Stimulated activated naive CD8-positive, alpha-beta T cell treated with anti-CD3 and anti-CD28 coated beads, Interleukin-15, Interleukin-2, amounts not matched to agents 100 U/mL and 50 U/mL, for 24 hours (primary cell): ENCODE data around the gene KDM4C.
A peak's percentile ranks its signal among the peaks of the same experiment; 100 is the strongest.
"Not testable (repeated sequence)": the region's sequence is repeated elsewhere in the genome, so short reads cannot be mapped to it uniquely, and the experiment has no call there.

Source experiments
- ATAC-seq: fragments of 150-1000 bp; cut with Tn5 transposase; one replicate; pipeline ENCODE4 v1.10.0; 2021
- DNase-seq: peaks from one replicate; pipeline ENCODE4 v3.0.0; 2021

KDM4C gene

GRCh38 chr9:6936103-6936502 lies 178.3 kb downstream of the KDM4C start:
- ATAC-seq, result no peak
- no peak for DNase-seq

DNA sequence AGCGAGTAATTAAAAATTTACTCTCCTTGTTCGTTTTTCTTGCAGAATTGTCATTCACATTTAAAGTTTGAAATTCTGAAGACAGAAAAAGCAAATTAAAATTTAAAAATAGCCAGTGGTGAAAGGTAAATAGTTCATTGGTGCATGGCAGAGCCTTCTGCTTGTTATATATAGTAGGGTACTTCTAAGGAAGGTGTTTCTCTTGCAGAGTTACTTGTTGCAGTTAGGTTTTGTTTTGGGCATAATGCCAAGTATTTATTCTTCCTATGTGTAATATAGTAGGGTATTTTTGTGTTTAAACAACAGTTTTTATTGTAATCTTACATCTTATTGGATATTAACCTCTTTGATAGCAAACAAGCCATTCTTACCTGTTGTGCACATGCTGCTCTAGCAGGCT lies 179.4 kb downstream of the KDM4C start:
- DNase-seq (no peak), ATAC-seq (no peak)

GRCh38 chr9:6938447-6938846 lies 180.7 kb downstream of the KDM4C start:
- DNase-seq, result no peak
- ATAC-seq, result no peak

- DNase-seq, result no peak
- ATAC-seq, result no peak
Observed at GRCh38 chr9:6938873-6939272, 181.1 kb downstream of the KDM4C start.

- DNase-seq (no peak), ATAC-seq (no peak)
Observed at GRCh38 chr9:6941501-6941900, 183.7 kb downstream of the KDM4C start.

DNA sequence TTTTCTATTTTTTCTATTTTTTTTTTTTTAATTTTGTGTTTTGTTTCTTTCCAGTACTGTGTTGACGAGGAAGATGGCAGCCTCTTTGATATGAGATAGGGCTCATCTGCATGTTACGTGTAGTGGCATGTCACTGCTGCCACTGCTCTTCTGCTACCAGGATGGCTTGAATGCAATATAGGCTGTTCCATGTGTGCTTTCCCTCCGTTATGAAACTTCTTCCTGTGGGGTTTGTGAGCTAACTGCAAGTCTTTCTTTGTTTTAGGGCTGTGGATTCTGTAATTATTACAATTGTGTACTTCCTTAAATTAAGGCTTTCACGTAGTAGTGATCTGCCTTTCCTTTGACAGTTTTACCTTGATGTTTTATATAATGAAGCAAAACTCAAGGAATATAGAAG lies 184.6 kb downstream of the KDM4C start:
- no peak for ATAC-seq
- no peak for DNase-seq

GRCh38 chr9:6943293-6943692 lies 185.5 kb downstream of the KDM4C start:
- no peak for ATAC-seq
- no peak for DNase-seq

DNA sequence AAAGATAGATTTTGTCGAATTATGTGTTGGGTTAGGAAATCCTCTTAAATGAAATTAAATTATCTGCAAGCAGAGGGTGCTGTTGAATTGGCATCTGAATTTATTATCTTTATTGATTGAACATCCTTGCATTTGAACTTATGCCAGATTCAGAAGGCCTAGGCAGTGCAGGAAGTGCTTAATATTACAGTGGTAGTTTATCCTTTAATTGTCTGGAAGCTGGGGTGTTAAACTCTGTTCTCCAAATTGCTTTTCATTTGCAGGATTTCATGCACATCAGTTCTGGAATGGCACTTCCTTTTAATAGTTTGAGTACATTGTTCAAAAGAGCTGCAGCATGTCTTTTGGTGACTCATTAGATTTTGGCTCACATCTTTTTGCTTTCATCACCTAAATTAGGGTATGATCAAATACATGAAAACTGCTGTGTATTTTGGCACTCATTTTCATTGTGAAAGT lies 186.3 kb downstream of the KDM4C start:
- ATAC-seq, result no peak
- DNase-seq, result no peak

DNA sequence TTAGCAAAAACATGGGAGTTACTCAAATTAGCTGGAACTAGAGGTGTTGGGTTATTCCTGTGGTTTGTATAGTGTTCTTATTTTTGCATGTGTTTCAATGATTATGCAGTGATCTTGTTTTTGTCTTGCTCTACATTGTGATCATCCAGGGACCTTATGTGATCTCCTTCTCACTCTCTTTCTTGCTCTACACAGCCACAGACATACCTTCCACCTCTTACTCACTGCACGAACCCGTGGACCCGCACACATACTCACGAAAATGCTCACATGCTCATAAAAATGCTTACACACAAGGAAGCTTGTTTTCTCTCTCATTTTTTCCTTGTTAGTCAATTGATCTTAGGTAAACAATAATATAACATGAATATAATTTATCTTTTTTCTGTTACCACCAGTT lies 187.1 kb downstream of the KDM4C start:
- ATAC-seq (no peak), DNase-seq (no peak)

DNA sequence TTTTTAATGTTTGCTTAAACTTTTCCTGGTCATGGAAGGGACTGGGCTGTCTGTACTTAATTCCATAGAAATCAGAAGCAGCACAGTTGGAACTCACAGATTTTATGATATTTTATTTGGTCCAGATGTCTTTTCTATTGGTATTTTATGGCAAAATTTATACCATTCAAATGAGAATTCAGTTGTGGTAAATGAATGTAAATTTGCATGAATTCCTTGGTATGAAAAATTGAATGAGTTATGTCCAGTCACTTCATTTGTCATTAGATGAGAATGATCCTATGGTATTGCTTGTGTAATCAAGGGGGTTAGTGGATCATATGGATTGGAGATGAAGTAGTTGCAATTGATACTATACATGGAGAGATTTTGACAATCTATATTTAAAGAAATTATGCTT lies 188.0 kb downstream of the KDM4C start:
- no peak for DNase-seq
- ATAC-seq, result no peak

DNA sequence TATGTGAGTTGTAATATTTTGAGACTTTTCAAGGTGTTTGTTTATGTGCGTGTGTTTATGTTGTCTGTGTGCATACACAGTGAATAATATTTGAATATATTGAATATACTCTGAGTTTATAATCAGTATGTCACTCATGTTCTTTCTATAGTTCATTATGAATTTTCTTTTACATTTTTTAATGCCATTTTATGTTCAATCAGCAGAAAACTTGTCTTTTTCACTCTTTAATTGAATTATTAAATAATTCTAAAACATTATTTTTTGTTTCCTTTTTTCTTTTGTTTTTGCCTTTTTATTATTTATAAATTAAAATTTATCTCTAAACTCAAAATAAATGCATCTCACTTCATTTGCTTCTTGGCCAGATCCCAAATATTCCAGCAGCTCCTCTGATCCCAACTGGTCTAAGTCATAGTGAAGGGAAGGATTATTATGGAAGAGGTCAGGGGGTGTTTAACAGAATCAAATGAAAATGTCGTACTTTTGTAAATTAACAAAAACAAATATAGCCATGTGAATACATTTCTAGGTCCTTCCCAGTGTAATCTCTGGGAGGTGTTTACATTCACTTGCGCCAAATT lies 188.9 kb downstream of the KDM4C start:
- DNase-seq, result no peak
- no peak for ATAC-seq

DNA sequence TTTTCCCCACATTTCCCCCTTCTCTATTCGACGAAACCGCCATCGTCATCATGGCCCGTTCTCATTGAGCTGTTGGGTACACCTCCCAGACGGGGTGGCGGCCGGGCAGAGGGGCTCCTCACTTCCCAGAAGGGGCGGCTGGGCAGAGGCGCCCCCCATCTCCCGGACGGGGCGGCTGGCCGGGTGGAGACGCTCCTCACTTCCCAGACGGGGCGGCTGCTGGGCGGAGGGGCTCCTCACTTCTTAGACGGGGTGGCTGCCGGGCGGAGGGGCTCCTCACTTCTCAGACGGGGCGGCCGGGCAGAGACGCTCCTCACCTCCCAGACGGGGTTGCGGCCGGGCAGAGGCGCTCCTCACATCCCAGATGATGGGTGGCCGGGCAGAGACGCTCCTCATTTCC lies 191.1 kb downstream of the KDM4C start:
- not testable (repeated sequence) for DNase-seq, ATAC-seq

GRCh38 chr9:6955251-6955921 lies 197.6 kb downstream of the KDM4C start:
- peak; percentile 76 for ATAC-seq
- no peak for DNase-seq

GRCh38 chr9:6956879-6957278 lies 199.1 kb downstream of the KDM4C start:
- DNase-seq, result no peak
- ATAC-seq, result no peak

- DNase-seq (no peak), ATAC-seq (no peak)
Observed at GRCh38 chr9:6959270-6960000, 201.7 kb downstream of the KDM4C start.

- DNase-seq (no peak), ATAC-seq (no peak)
Observed at GRCh38 chr9:6960777-6961176, 203.0 kb downstream of the KDM4C start.

GRCh38 chr9:6961845-6962522 lies 204.2 kb downstream of the KDM4C start:
- no peak for DNase-seq
- ATAC-seq, result no peak

DNA sequence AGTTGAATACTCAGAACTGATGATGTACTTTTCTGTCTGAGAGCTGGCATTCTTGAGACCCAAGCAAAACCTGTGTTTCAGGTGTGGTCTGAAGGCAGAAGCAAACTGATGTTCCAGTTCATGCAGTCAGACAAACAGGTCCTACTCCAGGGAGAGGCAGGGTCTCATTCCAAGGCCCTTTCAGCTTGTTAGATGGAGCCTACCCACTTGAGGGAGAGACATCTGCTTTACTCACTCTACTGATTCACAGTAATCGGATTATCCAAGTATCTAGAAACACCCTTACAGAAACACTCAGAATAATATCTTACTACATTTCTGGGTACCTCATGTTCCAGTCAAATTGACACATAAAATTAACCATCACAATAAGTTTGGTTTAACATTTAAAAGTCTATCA lies 207.8 kb downstream of the KDM4C start:
- ATAC-seq, result no peak

GRCh38 chr9:6968271-6968670 lies 210.5 kb downstream of the KDM4C start:
- ATAC-seq (no peak), DNase-seq (no peak)

More for the DNA sequence above, 207.8 kb downstream of the KDM4C start:
- DNase-seq, result no peak

DNA sequence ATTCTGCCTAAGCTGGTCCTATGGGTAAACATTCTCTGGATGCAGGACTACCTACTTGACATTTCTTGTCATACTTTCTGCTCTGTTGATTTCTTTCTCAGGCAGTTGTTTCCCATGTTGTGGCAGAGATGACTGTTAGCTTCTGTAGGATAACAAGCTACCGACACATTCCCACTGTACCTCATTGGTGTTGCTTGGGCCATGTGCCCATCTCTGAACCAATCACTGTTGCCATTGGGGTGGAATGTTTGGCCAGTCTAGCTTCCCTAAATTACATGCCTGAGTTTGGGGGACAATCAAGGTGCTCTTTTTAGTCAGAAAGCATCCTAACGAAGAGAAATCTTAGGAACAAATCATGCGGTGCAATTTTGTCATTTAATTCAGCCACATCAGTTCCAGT lies 212.0 kb downstream of the KDM4C start:
- no peak for DNase-seq
- no peak for ATAC-seq

- ATAC-seq, result no peak
Observed at GRCh38 chr9:6973089-6973488, 215.3 kb downstream of the KDM4C start.

GRCh38 chr9:6973762-6974161 lies 216.0 kb downstream of the KDM4C start:
- ATAC-seq (peak; percentile 82), DNase-seq (no peak)

More at GRCh38 chr9:6973089-6973488, 215.3 kb downstream of the KDM4C start:
- DNase-seq, result no peak

GRCh38 chr9:6975198-6975597 lies 217.4 kb downstream of the KDM4C start:
- no peak for ATAC-seq

More at GRCh38 chr9:6975198-6975597, 217.4 kb downstream of the KDM4C start:
- no peak for DNase-seq
